HG03521 (cell line): ENCODE results near the gene CRYZL1.
"Not testable (repeated sequence)": the region's sequence is repeated elsewhere in the genome, so short reads cannot be mapped to it uniquely, and the experiment has no call there.

Experiments used
- ATAC-seq: cut with Tn5 transposase; IDR thresholded peaks from one replicate; pipeline ENCODE4 v1.9.1; 2021; ENCODE audit warnings: mild to moderate bottlenecking, moderate library complexity; ENCODE audit not compliant: unreplicated experiment

CRYZL1 gene

GRCh38 chr21:33640697-33641351, 717 bp downstream of the CRYZL1 start:
- no peak for ATAC-seq

GRCh38 chr21:33634254-33634653, 7.3 kb downstream of the CRYZL1 start:
- no peak for ATAC-seq

GRCh38 chr21:33626151-33626550, 15.4 kb downstream of the CRYZL1 start:
- ATAC-seq: not testable (repeated sequence)

- ATAC-seq: no peak
Measured at GRCh38 chr21:33622253-33622652, 19.3 kb downstream of the CRYZL1 start.

GRCh38 chr21:33619726-33620125, 21.8 kb downstream of the CRYZL1 start:
- ATAC-seq: no peak

GRCh38 chr21:33618407-33618806, 23.1 kb downstream of the CRYZL1 start:
- ATAC-seq: no peak

GRCh38 chr21:33617565-33617964, 24.0 kb downstream of the CRYZL1 start:
- ATAC-seq: not testable (repeated sequence)

- ATAC-seq: no peak
Measured at GRCh38 chr21:33611006-33611744, 30.4 kb downstream of the CRYZL1 start.

- ATAC-seq: no peak
Measured at GRCh38 chr21:33608559-33608958, 33.0 kb downstream of the CRYZL1 start.

GRCh38 chr21:33598051-33598450, 43.5 kb downstream of the CRYZL1 start:
- no peak for ATAC-seq

GRCh38 chr21:33588485-33589335, 52.8 kb downstream of the CRYZL1 start, which contains the start of gene DONSON:
DONSON (minus strand) TSS chr21:33588684; CDS start chr21:33588641, 43 bp downstream.
- ATAC-seq: peak; percentile 89

GRCh38 chr21:33587792-33588484, 53.6 kb downstream of the CRYZL1 start:
- peak; percentile 28 for ATAC-seq

GRCh38 chr21:33586927-33587326, 54.6 kb downstream of the CRYZL1 start:
- ATAC-seq: no peak

- no peak for ATAC-seq
Measured at GRCh38 chr21:33584455-33584854, 57.1 kb downstream of the CRYZL1 start.

- no peak for ATAC-seq
Measured at GRCh38 chr21:33578959-33579542, 62.5 kb downstream of the CRYZL1 start.

GRCh38 chr21:33578214-33578613, 63.3 kb downstream of the CRYZL1 start:
- no peak for ATAC-seq

- ATAC-seq: not testable (repeated sequence)
Measured at GRCh38 chr21:33576741-33577141, 64.8 kb downstream of the CRYZL1 start.

GRCh38 chr21:33572350-33572749, 69.2 kb downstream of the CRYZL1 start:
- ATAC-seq: no peak

GRCh38 chr21:33569991-33570390, 71.5 kb downstream of the CRYZL1 start:
- no peak for ATAC-seq

- no peak for ATAC-seq
Measured at GRCh38 chr21:33568448-33568847, 73.1 kb downstream of the CRYZL1 start.
